Measurements from ENCODE around the gene THG1L. TPM values are rescaled to one million over a fixed set of nuclear protein-coding genes. Genes with fewer than 3 reads are reported as not detected.

The THG1L gene
- total RNA-seq, 1 experiment from 2014 or later: 12.9 TPM

GRCh38 chr5:157770665-157771064 lies 39.4 kb downstream of the THG1L start:
- Histone ChIP-seq H2BK120ac (ENCODE audit: low read depth, low read length, poor library complexity, severe bottlenecking) (no peak overlapping the region), H3K56ac (ENCODE audit: insufficient read length, low read depth, low read length) (no peak overlapping the region), H2BK5ac (ENCODE audit: insufficient read length, low read length) (no peak overlapping the region), H4K5ac (ENCODE audit: insufficient read length, low read depth, low read length) (no peak overlapping the region), H3K4ac (ENCODE audit: low read depth, low read length) (no peak overlapping the region), H3K23me2 (ENCODE audit: insufficient read length, low read depth, low read length, poor library complexity, severe bottlenecking) (no peaks in the 10 kb centered on the region), H3K14ac (ENCODE audit: insufficient read depth, low read length) (no peak overlapping the region), H3K27ac (ENCODE audit: insufficient read length, low read depth, low read length) (no peak overlapping the region), H3K27me3 (ENCODE audit: insufficient read depth, low read length) (no peaks in the 10 kb centered on the region), H2BK15ac (ENCODE audit: low read depth, low read length) (no peak overlapping the region), H2AK5ac (ENCODE audit: insufficient read length, low read length) (no peak overlapping the region), H4K91ac (ENCODE audit: insufficient read length, low read depth, low read length) (no peak overlapping the region), H3K9me3 (ENCODE audit: control insufficient read depth, low read depth, low read length) (no peaks in the 10 kb centered on the region), H2BK12ac (ENCODE audit: insufficient read length, low read depth, low read length) (no peak overlapping the region), H2BK20ac (ENCODE audit: low read depth, low read length, poor library complexity, severe bottlenecking) (no peak overlapping the region), H3K18ac (ENCODE audit: insufficient read length, low read depth, low read length) (no peak overlapping the region), H3T11ph (ENCODE audit: low read length) (no peak overlapping the region), H4K20me1 (ENCODE audit: control insufficient read depth, insufficient read depth, insufficient read length) (no peaks in the 10 kb centered on the region), H3K79me2 (ENCODE audit: insufficient read depth, low read length) (no peaks in the 10 kb centered on the region; the same call in 1 of the 2 replicates), H4K8ac (replicated peaks; ENCODE audit: insufficient read length, low read depth, low read length) (no peak overlapping the region), H2AFZ (ENCODE audit: low read length) (no peak overlapping the region), H3K9ac (ENCODE audit: extremely low read depth, insufficient read length, low read length) (no peak overlapping the region), H3K23ac (ENCODE audit: insufficient read length, low read depth, low read length) (no peak overlapping the region), H3K79me1 (ENCODE audit: insufficient read depth, low read depth, low read length, poor library complexity, severe bottlenecking) (no peaks in the 10 kb centered on the region), H3K4me2 (ENCODE audit: insufficient read depth, insufficient read length, low read length) (no peak overlapping the region), H3K4me1 (ENCODE audit: insufficient read depth, low read length) (no peaks in the 10 kb centered on the region)
- H3K27me3 Mint-ChIP-seq (ENCODE audit: low read depth): no peaks in the 10 kb centered on the region
- no peaks in the 10 kb centered on the region for H3K36me3 Mint-ChIP-seq (ENCODE audit: insufficient read depth in 1 of 3, low read depth in 3 of 3)
- no peaks in the 10 kb centered on the region for H3K4me1 Mint-ChIP-seq
- DNase-seq: no peak
- no peaks in the 10 kb centered on the region; a peak in 1 of 5 replicates for H3K9me3 Mint-ChIP-seq
- no CpG with 5 or more reads among the region's 4 CpGs for WGBS (ENCODE audit: extremely low coverage, insufficient read length, low lambda C conversion rate)
- no peak for TF ChIP-seq CTCF (conservative IDR thresholded peaks at IDR 0.05)
- H3K4me3 Mint-ChIP-seq: no peak overlapping the region
- H3K27ac Mint-ChIP-seq: no peak overlapping the region
